Measurements from ENCODE around the gene NTM.

NTM gene

DNA sequence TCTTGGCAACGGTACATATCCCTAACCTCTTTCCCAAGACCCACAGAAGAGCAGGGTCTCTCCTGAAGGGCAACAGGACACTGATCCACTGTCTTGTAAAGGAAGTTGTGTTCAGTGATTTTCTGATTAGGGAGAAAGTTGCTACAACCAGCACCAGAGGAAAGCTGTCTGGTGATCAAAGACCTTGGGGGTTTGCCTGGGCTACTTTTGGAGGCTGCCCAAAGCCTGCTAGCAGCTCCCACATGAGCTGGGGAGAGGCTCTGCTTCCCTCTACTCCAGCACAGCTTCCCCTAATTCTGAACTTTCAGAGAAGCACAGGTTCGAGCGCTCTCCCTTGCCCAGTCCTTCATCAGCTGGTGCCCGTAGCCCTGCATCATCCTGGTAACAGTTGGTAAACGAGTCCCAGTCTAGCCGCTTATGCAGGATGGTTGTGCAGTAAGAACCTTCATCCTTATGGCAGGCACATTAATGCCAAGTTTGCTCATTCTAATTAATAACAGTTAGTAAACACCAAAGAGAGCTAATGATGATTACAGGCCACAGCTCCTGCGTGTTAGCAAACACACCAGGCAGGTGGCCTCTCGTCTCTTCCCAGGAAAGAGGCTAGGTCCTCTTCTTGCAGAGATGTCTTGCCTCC is 173.1 kb downstream of the NTM start:
- DNase-seq (ENCODE audit: insufficient read length, low spot score) (no peak), FAIRE-seq (no peak)
- no peak for TF ChIP-seq POU2F2 (IDR thresholded peaks at IDR 0.05; ENCODE audit: low read depth, low read length)
- no peak for TF ChIP-seq SPI1 (IDR thresholded peaks at IDR 0.05; ENCODE audit: low read depth, low read length)
- TF ChIP-seq TAF1 (IDR thresholded peaks at IDR 0.05; ENCODE audit: low read depth, low read length) = no peak
- no peak for TF ChIP-seq PAX5 (IDR thresholded peaks at IDR 0.05; ENCODE audit: insufficient read depth, low read length, severe bottlenecking)
- no peak for TF ChIP-seq POLR2A (IDR thresholded peaks at IDR 0.05; ENCODE audit: low read depth, low read length)

GRCh38 chr11:131544591-131544990 is 174.2 kb downstream of the NTM start:
- DNase-seq (ENCODE audit: insufficient read length, low spot score) (no peak), FAIRE-seq (no peak)
- TF ChIP-seq POLR2AphosphoS5 (IDR thresholded peaks at IDR 0.05; ENCODE audit: low read depth, low read length) = no peak
- TF ChIP-seq TAF1 (IDR thresholded peaks at IDR 0.05; ENCODE audit: low read depth, low read length) = no peak
- TF ChIP-seq POU2F2 (IDR thresholded peaks at IDR 0.05; ENCODE audit: low read depth, low read length) = no peak
- no peak for TF ChIP-seq SPI1 (IDR thresholded peaks at IDR 0.05; ENCODE audit: low read depth, low read length)
- no peak for TF ChIP-seq PAX5 (IDR thresholded peaks at IDR 0.05; ENCODE audit: insufficient read depth, low read length, severe bottlenecking)
- no peak for TF ChIP-seq POLR2A (IDR thresholded peaks at IDR 0.05; ENCODE audit: low read depth, low read length)

- no peak for DNase-seq (ENCODE audit: insufficient read length, low spot score)
- TF ChIP-seq POLR2AphosphoS5 (IDR thresholded peaks at IDR 0.05; ENCODE audit: low read depth, low read length) (no peak), POU2F2 (IDR thresholded peaks at IDR 0.05; ENCODE audit: low read depth, low read length) (no peak), SPI1 (IDR thresholded peaks at IDR 0.05; ENCODE audit: low read depth, low read length) (no peak), TAF1 (IDR thresholded peaks at IDR 0.05; ENCODE audit: low read depth, low read length) (no peak), POLR2A (IDR thresholded peaks at IDR 0.05; ENCODE audit: low read depth, low read length) (no peak), PAX5 (IDR thresholded peaks at IDR 0.05; ENCODE audit: insufficient read depth, low read length, severe bottlenecking) (no peak)
- no peak for FAIRE-seq
These were observed 175.9 kb downstream of the NTM start for GRCh38 chr11:131546218-131546895.

DNA sequence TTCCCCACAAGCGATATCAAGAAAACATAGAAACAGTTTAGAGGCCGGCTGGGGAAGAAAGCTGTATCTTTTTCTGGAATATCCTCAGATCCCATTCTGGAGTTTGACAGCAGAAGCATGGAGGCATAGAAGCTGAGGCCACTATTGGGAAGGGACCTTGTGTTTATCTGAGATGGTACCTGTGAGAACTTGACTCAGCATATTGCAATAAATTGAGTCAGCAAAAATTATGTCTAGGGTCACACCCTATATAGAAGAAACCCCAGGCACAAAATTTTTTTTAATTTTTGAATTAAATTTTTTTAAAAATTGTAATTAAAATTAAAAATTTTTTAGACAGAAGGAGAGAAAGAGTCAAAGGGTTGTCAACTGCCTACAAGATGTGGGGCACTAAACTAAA is 178.7 kb downstream of the NTM start:
- no peak for FAIRE-seq

DNA sequence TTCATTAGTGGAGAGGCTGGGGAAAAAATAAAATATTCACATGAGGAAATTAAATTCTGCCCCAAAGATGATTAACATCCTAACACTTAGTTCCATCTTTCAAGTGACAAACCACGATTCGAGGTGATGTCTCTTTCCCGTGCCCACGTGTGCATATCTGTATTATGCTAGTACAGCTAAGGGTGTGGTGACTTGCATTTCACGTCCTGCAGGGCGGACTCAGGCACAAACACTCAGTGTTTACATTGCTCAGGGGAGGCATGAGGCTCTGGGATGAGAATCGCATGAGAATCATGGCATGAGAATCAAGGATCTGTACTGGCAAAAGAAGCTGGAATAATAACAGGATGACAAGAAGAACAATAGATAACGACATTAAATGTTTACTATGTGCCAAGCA is 179.4 kb downstream of the NTM start:
- FAIRE-seq = no peak
- TF ChIP-seq POU2F2 (IDR thresholded peaks at IDR 0.05; ENCODE audit: low read depth, low read length) (no peak), TAF1 (IDR thresholded peaks at IDR 0.05; ENCODE audit: low read depth, low read length) (no peak), POLR2AphosphoS5 (IDR thresholded peaks at IDR 0.05; ENCODE audit: low read depth, low read length) (no peak), POLR2A (IDR thresholded peaks at IDR 0.05; ENCODE audit: low read depth, low read length) (no peak), SPI1 (IDR thresholded peaks at IDR 0.05; ENCODE audit: low read depth, low read length) (no peak), PAX5 (IDR thresholded peaks at IDR 0.05; ENCODE audit: insufficient read depth, low read length, severe bottlenecking) (no peak)
- DNase-seq (ENCODE audit: insufficient read length, low spot score) = no peak

More for the DNA sequence above, 178.7 kb downstream of the NTM start:
- DNase-seq (ENCODE audit: insufficient read length, low spot score) = no peak
- no peak for TF ChIP-seq POU2F2 (IDR thresholded peaks at IDR 0.05; ENCODE audit: low read depth, low read length)
- no peak for TF ChIP-seq POLR2A (IDR thresholded peaks at IDR 0.05; ENCODE audit: low read depth, low read length)
- TF ChIP-seq PAX5 (IDR thresholded peaks at IDR 0.05; ENCODE audit: insufficient read depth, low read length, severe bottlenecking) = no peak
- no peak for TF ChIP-seq POLR2AphosphoS5 (IDR thresholded peaks at IDR 0.05; ENCODE audit: low read depth, low read length)
- no peak for TF ChIP-seq SPI1 (IDR thresholded peaks at IDR 0.05; ENCODE audit: low read depth, low read length)
- TF ChIP-seq TAF1 (IDR thresholded peaks at IDR 0.05; ENCODE audit: low read depth, low read length) = no peak

DNA sequence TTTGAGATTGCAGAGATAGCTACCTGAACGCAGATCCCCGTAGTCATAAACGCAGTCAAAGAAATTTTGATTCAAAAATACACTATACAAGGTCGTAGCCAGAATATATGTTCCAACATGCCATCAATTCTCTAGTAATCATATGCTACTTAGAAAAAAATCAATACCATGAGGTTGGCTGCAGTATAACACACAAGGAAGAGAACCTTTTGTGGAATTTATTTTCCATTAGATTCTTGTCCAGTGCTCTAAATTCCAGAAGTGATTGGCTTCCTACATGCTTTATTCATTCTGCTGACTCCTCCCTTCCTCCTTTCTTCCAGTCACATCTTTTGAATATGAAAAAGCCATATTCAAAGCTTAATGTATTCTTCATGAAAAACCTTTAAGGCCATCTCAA is 189.9 kb downstream of the NTM start:
- TF ChIP-seq POLR2AphosphoS5 (IDR thresholded peaks at IDR 0.05; ENCODE audit: low read depth, low read length) (no peak), POLR2A (IDR thresholded peaks at IDR 0.05; ENCODE audit: low read depth, low read length) (no peak), TAF1 (IDR thresholded peaks at IDR 0.05; ENCODE audit: low read depth, low read length) (no peak), SPI1 (IDR thresholded peaks at IDR 0.05; ENCODE audit: low read depth, low read length) (no peak), PAX5 (IDR thresholded peaks at IDR 0.05; ENCODE audit: insufficient read depth, low read length, severe bottlenecking) (no peak), POU2F2 (IDR thresholded peaks at IDR 0.05; ENCODE audit: low read depth, low read length) (no peak)
- DNase-seq (ENCODE audit: insufficient read length, low spot score) (no peak), FAIRE-seq (no peak)

DNA sequence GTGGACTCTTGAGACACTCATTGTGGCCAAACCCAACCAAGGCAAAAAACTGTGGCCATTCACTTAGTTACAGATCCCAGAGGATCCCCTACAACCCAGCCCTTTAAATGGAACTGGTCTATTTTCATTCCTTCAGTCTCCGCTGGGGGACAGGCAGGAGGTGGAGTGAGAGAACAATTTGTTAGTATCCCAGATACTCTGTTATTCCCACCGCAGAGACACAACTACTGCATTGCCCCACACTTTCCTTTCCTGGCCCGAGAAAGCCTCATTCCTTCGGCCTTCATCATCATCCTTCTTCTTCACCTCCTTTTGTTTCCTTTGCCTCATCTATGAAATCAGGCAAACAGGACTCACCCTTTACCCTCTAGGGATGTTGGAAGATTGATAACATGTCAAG is 191.1 kb downstream of the NTM start:
- FAIRE-seq = no peak

GRCh38 chr11:131561972-131562371 is 191.6 kb downstream of the NTM start:
- FAIRE-seq = no peak
- no peak for TF ChIP-seq SPI1 (IDR thresholded peaks at IDR 0.05; ENCODE audit: low read depth, low read length)
- no peak for TF ChIP-seq POLR2AphosphoS5 (IDR thresholded peaks at IDR 0.05; ENCODE audit: low read depth, low read length)
- no peak for TF ChIP-seq TAF1 (IDR thresholded peaks at IDR 0.05; ENCODE audit: low read depth, low read length)
- no peak for TF ChIP-seq POU2F2 (IDR thresholded peaks at IDR 0.05; ENCODE audit: low read depth, low read length)
- no peak for TF ChIP-seq POLR2A (IDR thresholded peaks at IDR 0.05; ENCODE audit: low read depth, low read length)
- TF ChIP-seq PAX5 (IDR thresholded peaks at IDR 0.05; ENCODE audit: insufficient read depth, low read length, severe bottlenecking) = no peak
- no peak for DNase-seq (ENCODE audit: insufficient read length, low spot score)

More for the DNA sequence above, 191.1 kb downstream of the NTM start:
- DNase-seq (ENCODE audit: insufficient read length, low spot score) = no peak
- TF ChIP-seq POLR2A (IDR thresholded peaks at IDR 0.05; ENCODE audit: low read depth, low read length) (no peak), POLR2AphosphoS5 (IDR thresholded peaks at IDR 0.05; ENCODE audit: low read depth, low read length) (no peak), SPI1 (IDR thresholded peaks at IDR 0.05; ENCODE audit: low read depth, low read length) (no peak), TAF1 (IDR thresholded peaks at IDR 0.05; ENCODE audit: low read depth, low read length) (no peak), POU2F2 (IDR thresholded peaks at IDR 0.05; ENCODE audit: low read depth, low read length) (no peak), PAX5 (IDR thresholded peaks at IDR 0.05; ENCODE audit: insufficient read depth, low read length, severe bottlenecking) (no peak)

GRCh38 chr11:131568318-131568717 is 197.9 kb downstream of the NTM start:
- DNase-seq (ENCODE audit: insufficient read length, low spot score) = no peak
- TF ChIP-seq POLR2AphosphoS5 (IDR thresholded peaks at IDR 0.05; ENCODE audit: low read depth, low read length) = no peak
- no peak for TF ChIP-seq POLR2A (IDR thresholded peaks at IDR 0.05; ENCODE audit: low read depth, low read length)
- no peak for TF ChIP-seq SPI1 (IDR thresholded peaks at IDR 0.05; ENCODE audit: low read depth, low read length)
- no peak for TF ChIP-seq POU2F2 (IDR thresholded peaks at IDR 0.05; ENCODE audit: low read depth, low read length)
- no peak for TF ChIP-seq PAX5 (IDR thresholded peaks at IDR 0.05; ENCODE audit: insufficient read depth, low read length, severe bottlenecking)
- no peak for TF ChIP-seq TAF1 (IDR thresholded peaks at IDR 0.05; ENCODE audit: low read depth, low read length)
- FAIRE-seq = no peak

All from GM12891 (cell line).